H1 (cell line): Measurements from ENCODE around the gene UVRAG. TPM values are rescaled to one million over a fixed set of nuclear protein-coding genes. Genes with fewer than 3 reads are reported as not detected.

Experiments used
- CTCF ChIA-PET: fragments of 300-600 bp; sonication (Branson Sonifier 250); formaldehyde crosslinking; loops from one replicate; lab custom pipeline; 2021; ENCODE audit not compliant: partially characterized antibody; lab: Charles Lee
- POLR2A ChIA-PET: fragments of 300-600 bp; sonication (Branson Sonifier 250); formaldehyde crosslinking; loops from one replicate; lab custom pipeline; 2021; ENCODE audit warnings: inconsistent platforms; ENCODE audit not compliant: partially characterized antibody; lab: Charles Lee
- DNase-seq, 2 experiments: peaks; one replicate each; pipeline versions ENCODE4 v3.0.0 to v3.0.0-alpha.2; 2010 to 2022; ENCODE audit warnings: low spot score in 2 of 2, low read depth in 1 of 2, mixed read lengths in 1 of 2
- FAIRE-seq: peaks from 2 replicates; lab custom pipeline; 2011; peaks lifted over from hg19 to GRCh38; lab: Jason Lieb, UNC
- H2AFZ ChIP-seq: 2 replicates; pipeline ENCODE4 v1.8.1; 2012; ENCODE audit warnings: low read length, inconsistent platforms
- H2AK5ac ChIP-seq: 2 replicates; pipeline ENCODE4 v1.6.1; 2013; ENCODE audit warnings: low read depth, low read length
- H2BK120ac ChIP-seq: replicated peaks from 2 replicates; pipeline ENCODE3; 2013; ENCODE audit warnings: low read depth, low read length, inconsistent platforms
- H2BK12ac ChIP-seq: 2 replicates; pipeline ENCODE4 v1.6.1; 2013; ENCODE audit warnings: low read depth, low read length
- H2BK15ac ChIP-seq: 2 replicates; pipeline ENCODE4 v1.6.1; 2013; ENCODE audit warnings: low read length
- H2BK20ac ChIP-seq: 2 replicates; pipeline ENCODE4 v1.6.1; 2013; ENCODE audit warnings: low read length
- H2BK5ac ChIP-seq: 2 replicates; pipeline ENCODE4 v1.6.1; 2013; ENCODE audit warnings: low read depth, low read length
- H3K14ac ChIP-seq: 2 replicates; pipeline ENCODE4 v1.6.1; 2013; ENCODE audit warnings: inconsistent platforms; ENCODE audit not compliant: insufficient read length
- H3K18ac ChIP-seq: 2 replicates; pipeline ENCODE4 v1.6.1; 2013; ENCODE audit warnings: low read length; ENCODE audit errors: extremely low read depth
- H3K23ac ChIP-seq: 2 replicates; pipeline ENCODE4 v1.6.1; 2013; ENCODE audit warnings: inconsistent platforms; ENCODE audit not compliant: insufficient read length
- H3K23me2 ChIP-seq: 2 replicates; pipeline ENCODE4 v1.6.1; 2013; ENCODE audit warnings: low read depth, low read length
- H3K27ac ChIP-seq: 2 replicates; pipeline ENCODE4 v1.6.1; 2011; ENCODE audit warnings: low read depth, low read length, inconsistent platforms
- H3K27me3 ChIP-seq, 4 experiments: replicated peaks in 1 of 4; 1 replicate in 1 of 4; 2 replicates in 3 of 4; pipeline versions ENCODE4 v1.6.1 to v1.8.1; 2011 to 2013; ENCODE audit warnings: low read length in 3 of 4, mild to moderate bottlenecking in 3 of 4, inconsistent platforms in 2 of 4, mixed read lengths in 2 of 4, moderate library complexity in 1 of 4; ENCODE audit not compliant: control insufficient read depth in 3 of 4, insufficient read depth in 3 of 4; ENCODE audit errors: extremely low read depth in 1 of 4
- H3K36me3 ChIP-seq, 4 experiments: 2 replicates each; pipeline versions ENCODE4 v1.6.1 to v1.8.1; 2011 to 2013; ENCODE audit warnings: mild to moderate bottlenecking in 4 of 4, low read length in 3 of 4, moderate library complexity in 2 of 4, control low read depth in 1 of 4, inconsistent platforms in 1 of 4; ENCODE audit not compliant: insufficient read depth in 4 of 4, control insufficient read depth in 2 of 4
- H3K4ac ChIP-seq: replicated peaks from 2 replicates; pipeline ENCODE3; 2013; ENCODE audit warnings: low read length, low read depth, mixed read lengths, inconsistent platforms; ENCODE audit not compliant: insufficient read length
- H3K4me1 ChIP-seq, 4 experiments: replicated peaks in 1 of 4; 1 replicate in 1 of 4; 2 replicates in 3 of 4; pipeline versions ENCODE4 v1.6.1 to v1.8.1; 2011 to 2013; ENCODE audit warnings: low read length in 3 of 4, inconsistent platforms in 2 of 4, mixed read lengths in 1 of 4; ENCODE audit not compliant: insufficient read depth in 4 of 4, control insufficient read depth in 3 of 4
- H3K4me2 ChIP-seq, 2 experiments: 2 replicates each; pipeline versions ENCODE4 v1.6.1 to v1.8.1; 2011 to 2013; ENCODE audit warnings: low read depth in 2 of 2, low read length in 2 of 2, control low read depth in 1 of 2, inconsistent platforms in 1 of 2, mild to moderate bottlenecking in 1 of 2; ENCODE audit not compliant: insufficient read depth in 1 of 2
- H3K4me3 ChIP-seq, 4 experiments: fragments of 200-600, 300-600 bp in 1 of 4; sonication (generic), shearing (Covaris generic), sonication (Bioruptor Twin) in 1 of 4; 2 replicates each; pipeline versions ENCODE4 v1.5.1 to v1.8.1; 2011 to 2016; ENCODE audit warnings: low read length in 4 of 4, low read depth in 3 of 4, control low read depth in 2 of 4, inconsistent platforms in 2 of 4, mild to moderate bottlenecking in 2 of 4, mixed read lengths in 1 of 4, moderate library complexity in 1 of 4; ENCODE audit not compliant: insufficient read depth in 2 of 4; ENCODE audit errors: extremely low read depth in 1 of 4
- H3K56ac ChIP-seq: replicated peaks from 2 replicates; pipeline ENCODE3; 2013; ENCODE audit warnings: low read depth, mild to moderate bottlenecking, mixed read lengths, low read length, inconsistent platforms; ENCODE audit not compliant: insufficient read length
- H3K79me1 ChIP-seq: 2 replicates; pipeline ENCODE4 v1.6.1; 2013; ENCODE audit warnings: low read depth, low read length, control low read depth
- H3K79me2 ChIP-seq, 2 experiments: 2 replicates each; pipeline versions ENCODE4 v1.6.1 to v1.8.1; 2012 to 2013; ENCODE audit warnings: low read length in 2 of 2, mild to moderate bottlenecking in 2 of 2, inconsistent platforms in 1 of 2; ENCODE audit not compliant: insufficient read depth in 2 of 2, control insufficient read depth in 1 of 2
- H3K9ac ChIP-seq, 4 experiments: replicated peaks in 1 of 4; 1 replicate in 1 of 4; 2 replicates in 3 of 4; pipeline versions ENCODE4 v1.6.1 to v1.8.1; 2011 to 2013; ENCODE audit warnings: low read depth in 3 of 4, low read length in 3 of 4, control low read depth in 2 of 4, mild to moderate bottlenecking in 2 of 4, moderate library complexity in 2 of 4, inconsistent platforms in 1 of 4; ENCODE audit errors: extremely low read depth in 1 of 4
- H3K9me3 ChIP-seq, 2 experiments: 2 replicates each; pipeline versions ENCODE4 v1.6.1 to v1.8.1; 2012 to 2013; ENCODE audit warnings: mild to moderate bottlenecking in 2 of 2, moderate library complexity in 2 of 2, control low read depth in 1 of 2, inconsistent platforms in 1 of 2, low read depth in 1 of 2, low read length in 1 of 2, mixed read lengths in 1 of 2; ENCODE audit not compliant: insufficient read depth in 2 of 2
- H4K20me1 ChIP-seq, 2 experiments: replicated peaks in 1 of 2; 2 replicates each; pipeline versions ENCODE3 to v1.8.1; 2011 to 2013; ENCODE audit warnings: inconsistent platforms in 2 of 2, low read length in 2 of 2, mild to moderate bottlenecking in 1 of 2; ENCODE audit not compliant: insufficient read depth in 2 of 2, control insufficient read depth in 1 of 2
- H4K5ac ChIP-seq: 2 replicates; pipeline ENCODE4 v1.6.1; 2013; ENCODE audit warnings: low read length, low read depth, mixed read lengths, inconsistent platforms; ENCODE audit not compliant: insufficient read length
- H4K8ac ChIP-seq: 2 replicates; pipeline ENCODE4 v1.8.0; 2013; ENCODE audit warnings: mild to moderate bottlenecking, moderate library complexity, low read length, inconsistent platforms; ENCODE audit not compliant: insufficient read depth; ENCODE audit errors: extremely low read depth
- H4K91ac ChIP-seq: replicated peaks from 2 replicates; pipeline ENCODE3; 2013; ENCODE audit warnings: low read length, mixed read lengths, inconsistent platforms; ENCODE audit not compliant: insufficient read length
- CBX5 ChIP-seq: fragments of 300-800, 300-1000 bp; sonication (generic); IDR thresholded peaks from 2 replicates; pipeline ENCODE4 v1.7.1; 2016; ENCODE audit warnings: antibody characterized with exemption, low read length, low read depth
- SP1 ChIP-seq: IDR thresholded peaks from 2 replicates; pipeline ENCODE4 v1.6.1; 2011; ENCODE audit warnings: low read depth, low read length
- TBP ChIP-seq: IDR thresholded peaks from 2 replicates; pipeline ENCODE4 v1.6.1; 2011; ENCODE audit warnings: low read depth, low read length, improper control_type of control experiment
- WGBS, 2 experiments: shearing (Covaris generic) in 1 of 2; methylation state at CpG; one replicate each; pipeline versions ENCODE4 v1.1.6 to v1.1.7; 2013 to 2015; ENCODE audit warnings: low lambda C conversion rate in 2 of 2, mixed read lengths in 2 of 2, inconsistent platforms in 1 of 2, low coverage in 1 of 2, missing lambda C conversion rate in 1 of 2; ENCODE audit not compliant: insufficient replicate concordance in 2 of 2, insufficient coverage in 1 of 2, insufficient read length in 1 of 2; ENCODE audit errors: extremely low coverage in 1 of 2, missing lambda C conversion rate in 1 of 2; 5-methylcytosine and 5-hydroxymethylcytosine counted together
- polyA plus RNA-seq, 7 experiments: library from polyadenylated mRNA; depleted of rRNA in 3 of 7; stranded (reverse) in 5 of 7; unstranded in 2 of 7; fragments of >200 nt in 5 of 7; fragments of 200-250 nt in 2 of 7; gene quantifications; 1 replicate in 5 of 7; 2 replicates in 1 of 7; 4 replicates in 1 of 7; pipeline versions ENCODE4 v1.2.1 to v1.2.3, GENCODE V29; 2011 to 2013; ENCODE audit warnings: missing spikeins in 2 of 7, mixed read lengths in 2 of 7
- total RNA-seq: library from RNA; stranded (reverse); fragmentation: NEBNext Ultra II Directional; extraction: Animal tissue kit (Norgen Biotek cat#: 25700); gene quantifications from 2 replicates; pipeline ENCODE4 v1.2.1, GENCODE V29; 2021

UVRAG gene
- total and polyA plus RNA-seq, 2 of the 8 experiments (the other 6 are each of a cell fraction or from before 2014, with no cell fraction given) = 5.5 to 14.7 TPM

- WGBS, 2 experiments = 93% methylated on average over 1 of the region's 1 CpG; no CpG with 5 or more reads in 1 of the 2 experiments
- H3K23me2 ChIP-seq = no peaks in the 10 kb centered on the region
- H3K56ac ChIP-seq = no peak overlapping the region
- H2BK15ac ChIP-seq = no peak overlapping the region
- H3K4me3 ChIP-seq = no peak overlapping the region
- no peaks in the 10 kb centered on the region for H3K27me3 ChIP-seq
- no peak overlapping the region for H3K14ac ChIP-seq
- H3K79me2 ChIP-seq = no peaks in the 10 kb centered on the region
- no peak overlapping the region for H3K4me2 ChIP-seq
- no peak overlapping the region for H2AFZ ChIP-seq
- no peak overlapping the region for H2AK5ac ChIP-seq
- H3K27ac ChIP-seq = no peak overlapping the region
- POLR2A ChIA-PET = no interaction called here
- no peak overlapping the region for H3K4ac ChIP-seq
- no peaks in the 10 kb centered on the region for H3K4me1 ChIP-seq
- no peak overlapping the region for H4K5ac ChIP-seq
- no peak overlapping the region for H4K8ac ChIP-seq
- no peak overlapping the region for H2BK12ac ChIP-seq
- H2BK120ac ChIP-seq = no peak overlapping the region
- no peak overlapping the region for H3K9ac ChIP-seq
- DNase-seq = no peak
- H4K20me1 ChIP-seq = no peaks in the 10 kb centered on the region
- no peaks in the 10 kb centered on the region for H3K79me1 ChIP-seq
- no peak overlapping the region for H2BK20ac ChIP-seq
- no peak overlapping the region for H2BK5ac ChIP-seq
- H3K9me3 ChIP-seq = no peaks in the 10 kb centered on the region
- H3K18ac ChIP-seq = no peak overlapping the region
- no peak for FAIRE-seq
- H3K23ac ChIP-seq = no peak overlapping the region
- no peaks in the 10 kb centered on the region for H3K36me3 ChIP-seq
- CTCF ChIA-PET = interaction anchor here (1.4 kb wide), 1 partner anchor 82 kb away, joined by 3 read pairs; no protein-coding TSS in a partner anchor
- H4K91ac ChIP-seq = no peak overlapping the region
- no peak for TF ChIP-seq CBX5
- no peak for TF ChIP-seq SP1
- no peak for TF ChIP-seq TBP
Measured at GRCh38 chr11:75784506-75784905, 30.5 kb upstream of the UVRAG start.
